Suprapubic skin (tissue), 4 donors: ENCODE data around the gene MAML1. TPM values are rescaled to one million over a fixed set of nuclear protein-coding genes. Genes with fewer than 3 reads are reported as not detected.

ENCODE experiments used
- DNase-seq, 2 donors: peaks; one replicate each; pipeline ENCODE4 v3.0.0-alpha.2; 2019; ENCODE audit warnings: low spot score in 2 of 2
- H3K27ac ChIP-seq: fragments of 200-600 bp; sonication (generic); one replicate; pipeline ENCODE4 v1.5.1; 2019
- H3K27me3 ChIP-seq: fragments of 200-600 bp; sonication (generic); one replicate; pipeline ENCODE4 v1.5.1; 2019
- H3K36me3 ChIP-seq: fragments of 200-600 bp; sonication (generic); one replicate; pipeline ENCODE4 v1.5.1; 2019
- H3K4me1 ChIP-seq: fragments of 200-600 bp; sonication (generic); one replicate; pipeline ENCODE4 v1.5.1; 2019
- H3K4me3 ChIP-seq: fragments of 200-600 bp; sonication (generic); one replicate; pipeline ENCODE4 v1.5.1; 2019; ENCODE audit warnings: mild to moderate bottlenecking
- H3K9me3 ChIP-seq: fragments of 200-600 bp; sonication (generic); one replicate; pipeline ENCODE4 v1.5.1; 2019
- CTCF ChIP-seq, 2 donors: fragments of 200-600 bp in 1 of 2; fragments of 450-650 bp in 1 of 2; sonication (generic) in 1 of 2; IDR thresholded peaks; one replicate each; pipeline ENCODE4 v1.5.1; 2016 to 2019; ENCODE audit warnings: antibody characterized with exemption in 2 of 2, mild to moderate bottlenecking in 1 of 2, moderate library complexity in 1 of 2
- EP300 ChIP-seq: sonication (generic); formaldehyde crosslinking; IDR thresholded peaks from one replicate; pipeline ENCODE4 v1.6.1; 2017; ENCODE audit warnings: antibody characterized with exemption
- POLR2A ChIP-seq, 2 donors: fragments of 450-650 bp; IDR thresholded peaks; one replicate each; pipeline ENCODE4 v1.6.1; 2017; ENCODE audit warnings: antibody characterized with exemption in 2 of 2, mild to moderate bottlenecking in 2 of 2, moderate library complexity in 2 of 2
- POLR2AphosphoS5 ChIP-seq, 3 donors: sonication (generic); formaldehyde crosslinking; IDR thresholded peaks; one replicate each; pipeline ENCODE4 v1.6.1; 2017; ENCODE audit warnings: antibody characterized with exemption in 3 of 3
- WGBS: methylation state at CpG from one replicate; pipeline ENCODE4 v1.1.5; 2018; 5-methylcytosine and 5-hydroxymethylcytosine counted together
- total RNA-seq, 4 donors: library from RNA; depleted of rRNA; stranded (reverse); fragments of >200 nt; gene quantifications; one replicate each; pipeline ENCODE4 v1.1.0, GENCODE V29; 2016

Gene MAML1
- total RNA-seq, 4 donors from 2014 or later = 26.5 to 45.0 (median 38.6) TPM

- peaks cover 62% of the 10 kb centered on the region for H3K36me3 ChIP-seq
- no peak for DNase-seq
- H3K27me3 ChIP-seq = no peaks in the 10 kb centered on the region
- H3K4me3 ChIP-seq = no peak overlapping the region
- no peaks in the 10 kb centered on the region for H3K9me3 ChIP-seq
- 95% methylated on average over 5 of the region's 5 CpGs for WGBS
- TF ChIP-seq POLR2A (IDR thresholded peaks at IDR 0.05) = no peak
- no peaks in the 10 kb centered on the region for H3K4me1 ChIP-seq
- no peak overlapping the region for H3K27ac ChIP-seq
Measured at GRCh38 chr5:179778591-179778990, 46.0 kb downstream of the MAML1 start.

DNA sequence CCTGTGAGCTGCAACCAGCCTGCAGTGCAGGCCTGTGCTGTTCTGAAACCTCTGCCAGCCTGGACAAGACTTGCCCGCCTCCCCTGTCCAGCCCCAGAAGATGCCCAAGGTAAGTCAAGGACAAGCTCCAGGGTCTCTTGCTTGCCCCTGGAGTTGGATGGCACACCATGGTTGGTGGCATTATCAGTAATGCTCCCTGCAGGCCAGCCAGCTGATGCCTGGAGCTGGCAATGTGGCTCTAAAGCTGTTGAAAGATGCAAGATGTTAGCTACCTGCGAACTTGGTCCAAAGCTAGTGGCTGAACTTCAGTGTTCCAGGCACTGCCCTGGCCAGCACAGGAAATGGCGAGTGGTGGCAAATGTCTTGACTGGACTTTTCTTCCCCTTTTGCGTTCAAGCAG lies 47.2 kb downstream of the MAML1 start:
- DNase-seq = no peak
- no peak overlapping the region for H3K4me3 ChIP-seq
- H3K4me1 ChIP-seq = no peaks in the 10 kb centered on the region
- no peak overlapping the region for H3K27ac ChIP-seq
- peaks cover 50% of the 10 kb centered on the region for H3K36me3 ChIP-seq
- WGBS = 93% methylated on average over 3 of the region's 4 CpGs
- H3K9me3 ChIP-seq = no peaks in the 10 kb centered on the region
- no peaks in the 10 kb centered on the region for H3K27me3 ChIP-seq
- TF ChIP-seq EP300 = no peak
- no peak for TF ChIP-seq CTCF (IDR thresholded peaks at IDR 0.05)
- TF ChIP-seq POLR2AphosphoS5 (IDR thresholded peaks at IDR 0.05) = no peak
- TF ChIP-seq POLR2A (IDR thresholded peaks at IDR 0.05) = no peak

GRCh38 chr5:179780362-179780761 lies 47.7 kb downstream of the MAML1 start:
- Histone ChIP-seq H3K27me3 (no peaks in the 10 kb centered on the region), H3K9me3 (no peaks in the 10 kb centered on the region), H3K36me3 (peaks cover 45% of the 10 kb centered on the region), H3K4me1 (no peaks in the 10 kb centered on the region), H3K4me3 (no peak overlapping the region), H3K27ac (no peak overlapping the region)
- DNase-seq = no peak
- TF ChIP-seq POLR2A (IDR thresholded peaks at IDR 0.05) (no peak), POLR2AphosphoS5 (IDR thresholded peaks at IDR 0.05) (no peak), EP300 (no peak), CTCF (IDR thresholded peaks at IDR 0.05) (no peak)
- 82% methylated on average over 7 of the region's 7 CpGs for WGBS

GRCh38 chr5:179781846-179782245 lies 49.2 kb downstream of the MAML1 start:
- H3K36me3 ChIP-seq = peaks cover 30% of the 10 kb centered on the region
- H3K27me3 ChIP-seq = no peaks in the 10 kb centered on the region
- no peaks in the 10 kb centered on the region for H3K4me1 ChIP-seq
- TF ChIP-seq POLR2A (IDR thresholded peaks at IDR 0.05) (no peak), EP300 (no peak), POLR2AphosphoS5 (IDR thresholded peaks at IDR 0.05) (no peak), CTCF (IDR thresholded peaks at IDR 0.05) (no peak)
- no peaks in the 10 kb centered on the region for H3K9me3 ChIP-seq
- 95% methylated on average over 4 of the region's 4 CpGs for WGBS
- DNase-seq = no peak
- H3K27ac ChIP-seq = no peak overlapping the region
- H3K4me3 ChIP-seq = no peak overlapping the region

DNA sequence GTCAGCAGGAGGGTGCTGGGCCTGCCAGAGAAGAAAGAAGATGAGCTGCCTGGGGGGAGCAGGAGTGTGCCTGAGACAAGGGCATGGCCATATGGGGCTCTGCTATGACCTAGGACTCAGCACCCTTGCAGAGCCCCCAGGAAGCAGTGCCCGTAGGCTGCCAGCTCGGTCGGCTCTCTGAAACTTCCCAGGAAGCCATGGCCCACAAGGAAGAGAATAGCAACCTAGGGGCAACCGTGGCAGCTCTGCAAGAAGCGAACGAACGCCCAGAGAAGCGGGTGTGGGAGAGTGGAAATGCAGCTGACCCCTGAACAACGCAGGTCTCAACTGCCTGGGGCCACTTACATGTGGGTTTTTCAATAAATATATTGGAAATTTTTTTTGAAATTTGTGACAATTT lies 50.5 kb downstream of the MAML1 start:
- no peak for TF ChIP-seq POLR2A (IDR thresholded peaks at IDR 0.05)
- no peak for TF ChIP-seq CTCF (IDR thresholded peaks at IDR 0.05)
- no peak for TF ChIP-seq POLR2AphosphoS5 (IDR thresholded peaks at IDR 0.05)
- TF ChIP-seq EP300 = no peak
- Histone ChIP-seq H3K9me3 (no peaks in the 10 kb centered on the region), H3K27me3 (no peaks in the 10 kb centered on the region), H3K36me3 (peaks cover 28% of the 10 kb centered on the region), H3K4me1 (no peaks in the 10 kb centered on the region), H3K27ac (no peak overlapping the region), H3K4me3 (no peak overlapping the region)
- 94% methylated on average over 9 of the region's 9 CpGs for WGBS
- DNase-seq = no peak

- H3K27me3 ChIP-seq = no peaks in the 10 kb centered on the region
- H3K4me3 ChIP-seq = no peak overlapping the region
- H3K9me3 ChIP-seq = no peaks in the 10 kb centered on the region
- 87% methylated on average over 12 of the region's 12 CpGs for WGBS
- DNase-seq = no peak
- no peak overlapping the region for H3K27ac ChIP-seq
- no peak for TF ChIP-seq POLR2A (IDR thresholded peaks at IDR 0.05)
- TF ChIP-seq POLR2AphosphoS5 (IDR thresholded peaks at IDR 0.05) = no peak
- TF ChIP-seq CTCF (IDR thresholded peaks at IDR 0.05) = no peak
- no peak for TF ChIP-seq EP300
- peaks cover 4% of the 10 kb centered on the region for H3K36me3 ChIP-seq
- peaks cover 3% of the 10 kb centered on the region for H3K4me1 ChIP-seq
Measured at GRCh38 chr5:179786861-179787260, 54.2 kb downstream of the MAML1 start.
